HG03060 (cell line): ENCODE data around the gene MYBPC1.
"Not testable (repeated sequence)": the region's sequence is repeated elsewhere in the genome, so short reads cannot be mapped to it uniquely, and the experiment has no call there.

Experiments
- ATAC-seq: cut with Tn5 transposase; IDR thresholded peaks from one replicate; pipeline ENCODE4 v1.9.1; 2021; ENCODE audit warnings: low read depth, moderate number of reproducible peaks; ENCODE audit not compliant: unreplicated experiment

Gene MYBPC1

DNA sequence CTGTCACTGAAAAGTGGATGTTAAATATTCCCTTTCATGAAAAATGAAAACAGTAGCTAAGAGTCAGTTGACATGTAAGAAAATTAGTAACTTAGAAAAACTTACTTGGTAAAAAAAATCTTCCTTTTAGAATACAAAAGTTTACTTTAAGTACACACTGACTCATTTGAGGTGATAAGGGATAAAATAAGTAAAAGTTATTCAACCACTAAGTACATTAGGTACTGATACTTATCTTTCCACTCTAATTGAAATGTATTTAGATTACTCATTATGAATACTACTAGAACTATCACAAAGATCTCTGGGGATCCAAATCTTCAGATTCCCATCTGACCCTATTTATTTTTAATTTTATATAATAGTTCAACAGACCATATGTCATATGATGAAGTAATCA lies 132.3 kb downstream of the MYBPC1 start:
- ATAC-seq = no peak

DNA sequence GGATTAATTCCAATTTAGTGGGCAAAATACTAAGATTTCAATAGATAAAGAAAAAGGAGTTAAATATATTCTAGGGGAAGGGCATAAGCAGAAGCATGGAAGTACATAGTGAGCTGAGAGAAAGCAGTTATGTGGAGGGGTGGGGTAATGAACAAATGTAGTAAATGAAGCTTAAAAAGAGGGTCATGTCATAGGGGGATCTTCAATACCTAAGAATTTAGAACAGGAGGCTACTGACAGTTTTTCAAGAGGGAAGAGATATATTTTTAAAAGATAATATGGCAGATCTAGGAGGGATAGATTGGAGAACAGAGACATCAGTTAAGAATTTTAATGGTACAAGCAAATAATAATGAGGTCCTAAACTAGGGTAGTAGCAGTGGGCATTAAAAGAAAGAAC lies 135.1 kb downstream of the MYBPC1 start:
- ATAC-seq = no peak

DNA sequence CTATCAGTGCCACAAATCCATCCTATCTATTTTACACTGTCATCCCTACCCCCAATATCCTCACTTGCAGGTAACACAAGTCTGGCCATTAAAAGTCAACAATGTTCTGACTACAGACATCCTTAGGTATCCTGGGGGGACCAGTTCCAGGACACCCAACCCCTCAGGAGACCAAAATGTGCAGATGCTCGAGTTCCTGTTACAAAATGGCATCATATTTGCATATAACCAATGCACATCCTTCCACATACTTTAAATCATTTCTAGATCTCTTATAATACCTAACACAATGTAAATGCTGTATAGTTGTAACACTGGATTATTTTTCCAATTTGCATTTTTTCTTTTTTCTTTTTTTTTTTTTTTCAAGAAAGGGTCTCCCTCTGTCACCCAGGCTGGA lies 137.5 kb downstream of the MYBPC1 start:
- ATAC-seq = no peak

DNA sequence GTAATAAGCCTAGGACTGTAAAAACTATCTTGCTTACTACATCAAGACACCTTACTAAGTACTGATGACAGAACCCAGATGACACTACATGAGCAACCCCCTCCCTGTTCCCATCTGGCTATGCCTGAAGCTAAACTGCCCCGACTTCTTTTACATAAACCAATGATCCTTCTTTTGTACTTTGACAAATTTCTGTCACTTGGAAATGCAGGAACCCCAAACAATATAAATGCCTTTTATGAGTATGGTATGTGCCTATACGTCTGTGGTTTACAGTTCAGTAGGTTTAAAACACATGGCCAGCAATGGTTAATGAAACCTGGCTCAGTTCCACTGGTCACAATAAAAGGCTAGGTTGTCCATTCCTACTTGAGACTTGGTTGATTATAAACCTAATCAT lies 138.4 kb downstream of the MYBPC1 start:
- ATAC-seq = no peak

DNA sequence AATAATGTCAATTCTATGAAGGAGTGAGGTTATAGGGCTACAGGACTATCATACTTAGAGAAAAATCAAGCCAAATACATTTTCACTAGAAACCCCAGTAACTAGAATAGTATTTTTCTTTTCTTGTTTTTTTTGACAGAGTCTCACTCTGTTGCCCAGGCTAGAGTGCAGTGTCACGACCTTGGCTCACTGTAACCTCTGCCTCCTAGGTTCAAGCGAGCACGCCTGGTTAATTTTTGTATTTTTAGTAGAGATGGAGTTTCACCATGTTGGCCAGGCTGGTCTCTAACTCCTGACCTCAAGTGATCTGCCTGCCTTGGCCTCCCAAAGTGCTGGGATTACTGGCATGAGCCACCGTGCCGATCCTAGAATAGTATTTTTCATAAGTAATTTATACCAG lies 139.7 kb downstream of the MYBPC1 start:
- not testable (repeated sequence) for ATAC-seq
